T-cell (primary cell): ENCODE results near the gene CIAO3. TPM values are rescaled to one million over a fixed set of nuclear protein-coding genes. Genes with fewer than 3 reads are reported as not detected.

Experiments used
- ATAC-seq, 4 experiments: fragments of 200-7000 bp in 3 of 4; fragments of 150-1000 bp in 1 of 4; cut with Tn5 transposase; replicated peaks in 1 of 4; 1 replicate in 3 of 4; 2 replicates in 1 of 4; pipeline ENCODE4 v1.10.0; 2021; ENCODE audit warnings: moderate library complexity in 3 of 4, mild to moderate bottlenecking in 2 of 4, moderate number of reproducible peaks in 1 of 4
- CTCF ChIA-PET, 2 donors: fragments of 300-600 bp; sonication (Branson Sonifier 250); formaldehyde crosslinking; loops; one replicate each; lab custom pipeline; 2022; ENCODE audit warnings: antibody characterized with exemption in 2 of 2; lab: Charles Lee
- POLR2A ChIA-PET, 2 donors: fragments of 300-600 bp; sonication (Branson Sonifier 250); formaldehyde crosslinking; loops; one replicate each; lab custom pipeline; 2022; ENCODE audit warnings: antibody characterized with exemption in 2 of 2; lab: Charles Lee
- DNase-seq, 35 experiments: peaks; one replicate each; pipeline versions ENCODE4 v3.0.0 to v3.0.0-alpha.2; 2013 to 2023
- H3K27ac ChIP-seq: one replicate; pipeline ENCODE4 v1.5.1; 2013; ENCODE audit warnings: low read length
- H3K27me3 ChIP-seq, 2 experiments: replicated peaks in 1 of 2; 1 replicate in 1 of 2; 2 replicates in 1 of 2; pipeline versions ENCODE4 v1.6.1 to v1.7.0; 2013; ENCODE audit warnings: low read length in 1 of 2, mixed read lengths in 1 of 2; ENCODE audit not compliant: control insufficient read depth in 2 of 2, insufficient read depth in 2 of 2; ENCODE audit errors: extremely low read depth in 1 of 2
- H3K36me3 ChIP-seq, 2 donors: 1 replicate in 1 of 2; 2 replicates in 1 of 2; pipeline versions ENCODE4 v1.6.1 to v1.7.0; 2013; ENCODE audit warnings: low read length in 1 of 2; ENCODE audit not compliant: control insufficient read depth in 2 of 2, insufficient read depth in 1 of 2; ENCODE audit errors: extremely low read depth in 1 of 2
- H3K4me1 ChIP-seq, 2 experiments: 1 replicate in 1 of 2; 2 replicates in 1 of 2; pipeline versions ENCODE4 v1.6.1 to v1.7.0; 2013; ENCODE audit warnings: low read length in 2 of 2, mixed read lengths in 1 of 2; ENCODE audit not compliant: insufficient read depth in 2 of 2, control insufficient read depth in 1 of 2; ENCODE audit errors: extremely low read depth in 1 of 2
- H3K4me3 ChIP-seq, 2 donors: 1 replicate in 1 of 2; 2 replicates in 1 of 2; pipeline versions ENCODE4 v1.5.1 to v1.7.0; 2013; ENCODE audit warnings: mild to moderate bottlenecking in 2 of 2, low read length in 1 of 2, moderate library complexity in 1 of 2; ENCODE audit not compliant: control insufficient read depth in 1 of 2; ENCODE audit errors: extremely low read depth in 1 of 2
- H3K9me3 ChIP-seq: 2 replicates; pipeline ENCODE4 v1.7.0; 2013
- H3K27ac Mint-ChIP-seq, 2 donors: one replicate each; pipeline ENCODE4 v1.8.0; 2020 to 2021; ENCODE audit warnings: mild to moderate bottlenecking in 2 of 2, mixed read lengths in 2 of 2
- H3K27me3 Mint-ChIP-seq, 2 donors: one replicate each; pipeline ENCODE4 v1.8.0; 2021 to 2022; ENCODE audit warnings: mixed read lengths in 2 of 2
- H3K36me3 Mint-ChIP-seq: one replicate; pipeline ENCODE4 v1.8.0; 2021; ENCODE audit warnings: mixed read lengths
- H3K4me1 Mint-ChIP-seq, 3 donors: one replicate each; pipeline ENCODE4 v1.8.0; 2020 to 2022; ENCODE audit warnings: mixed read lengths in 3 of 3, mild to moderate bottlenecking in 1 of 3
- H3K4me3 Mint-ChIP-seq, 3 donors: one replicate each; pipeline ENCODE4 v1.8.0; 2020 to 2022; ENCODE audit warnings: mild to moderate bottlenecking in 3 of 3, mixed read lengths in 3 of 3, moderate library complexity in 3 of 3
- H3K9me3 Mint-ChIP-seq, 3 donors: one replicate each; pipeline ENCODE4 v1.8.0; 2020 to 2022; ENCODE audit warnings: mixed read lengths in 3 of 3
- WGBS: methylation state at CpG from one replicate; pipeline ENCODE4 v1.1.5; 2013; ENCODE audit warnings: missing lambda C conversion rate; ENCODE audit not compliant: insufficient coverage; 5-methylcytosine and 5-hydroxymethylcytosine counted together
- total RNA-seq, 35 experiments: library from RNA in 6 of 35; stranded (reverse) in 6 of 35; fragments of 120-200 nt in 1 of 35; gene quantifications; one replicate each; pipeline versions ENCODE4 v1.2.1 to v1.2.4 and lab custom pipeline; 2013 to 2026

CIAO3 gene
- total RNA-seq, 5 donors from 2014 or later (not counting 1 experiment from before 2014, with no cell fraction given), result 36.2 to 69.1 (median 58.6) TPM

GRCh38 chr16:762595-763268 is 21.9 kb upstream of the CIAO3 start:
- WGBS, result 85% methylated on average over 14 of the region's 17 CpGs
- H3K27me3 Mint-ChIP-seq, result peaks cover 2% of the 10 kb centered on the region in 2 donors
- Histone ChIP-seq H3K9me3 (no peaks in the 10 kb centered on the region), H3K4me1 (no peaks in the 10 kb centered on the region), H3K4me3 (no peak overlapping the region), H3K36me3 (no peaks in the 10 kb centered on the region), H3K27ac (no peak overlapping the region), H3K27me3 (peaks cover 0 to 35% of the 10 kb centered on the region in 2 experiments)
- ChIA-PET POLR2A (no interaction called here), CTCF (no interaction called here)
- H3K4me1 Mint-ChIP-seq, result peaks cover 0 to 3% (median 0%) of the 10 kb centered on the region in 3 donors
- ATAC-seq, result no peak
- H3K4me3 Mint-ChIP-seq, result no peak overlapping the region
- H3K27ac Mint-ChIP-seq, result no peak overlapping the region
- DNase-seq, result no peak
- no peaks in the 10 kb centered on the region for H3K9me3 Mint-ChIP-seq
- no peaks in the 10 kb centered on the region for H3K36me3 Mint-ChIP-seq

- no peak for DNase-seq
- POLR2A ChIA-PET, result no interaction called here
- H3K4me1 ChIP-seq, result no peaks in the 10 kb centered on the region
- H3K9me3 ChIP-seq, result no peaks in the 10 kb centered on the region
- no peak overlapping the region for H3K4me3 ChIP-seq
- no peaks in the 10 kb centered on the region for H3K36me3 Mint-ChIP-seq
- CTCF ChIA-PET, result no interaction called here
- WGBS, result 81% methylated on average over 14 of the region's 22 CpGs
- peaks cover 0 to 6% (median 0%) of the 10 kb centered on the region in 3 donors for H3K4me1 Mint-ChIP-seq
- H3K9me3 Mint-ChIP-seq, result no peaks in the 10 kb centered on the region
- no peak overlapping the region for H3K27ac Mint-ChIP-seq
- H3K27me3 ChIP-seq, result peaks cover 0 to 37% of the 10 kb centered on the region in 2 experiments
- H3K27ac ChIP-seq, result no peak overlapping the region
- H3K27me3 Mint-ChIP-seq, result peaks cover 4 to 5% of the 10 kb centered on the region in 2 donors
- no peak for ATAC-seq
- no peaks in the 10 kb centered on the region for H3K36me3 ChIP-seq
- H3K4me3 Mint-ChIP-seq, result no peak overlapping the region
Measured at GRCh38 chr16:761625-762513, 21.1 kb upstream of the CIAO3 start.

DNA sequence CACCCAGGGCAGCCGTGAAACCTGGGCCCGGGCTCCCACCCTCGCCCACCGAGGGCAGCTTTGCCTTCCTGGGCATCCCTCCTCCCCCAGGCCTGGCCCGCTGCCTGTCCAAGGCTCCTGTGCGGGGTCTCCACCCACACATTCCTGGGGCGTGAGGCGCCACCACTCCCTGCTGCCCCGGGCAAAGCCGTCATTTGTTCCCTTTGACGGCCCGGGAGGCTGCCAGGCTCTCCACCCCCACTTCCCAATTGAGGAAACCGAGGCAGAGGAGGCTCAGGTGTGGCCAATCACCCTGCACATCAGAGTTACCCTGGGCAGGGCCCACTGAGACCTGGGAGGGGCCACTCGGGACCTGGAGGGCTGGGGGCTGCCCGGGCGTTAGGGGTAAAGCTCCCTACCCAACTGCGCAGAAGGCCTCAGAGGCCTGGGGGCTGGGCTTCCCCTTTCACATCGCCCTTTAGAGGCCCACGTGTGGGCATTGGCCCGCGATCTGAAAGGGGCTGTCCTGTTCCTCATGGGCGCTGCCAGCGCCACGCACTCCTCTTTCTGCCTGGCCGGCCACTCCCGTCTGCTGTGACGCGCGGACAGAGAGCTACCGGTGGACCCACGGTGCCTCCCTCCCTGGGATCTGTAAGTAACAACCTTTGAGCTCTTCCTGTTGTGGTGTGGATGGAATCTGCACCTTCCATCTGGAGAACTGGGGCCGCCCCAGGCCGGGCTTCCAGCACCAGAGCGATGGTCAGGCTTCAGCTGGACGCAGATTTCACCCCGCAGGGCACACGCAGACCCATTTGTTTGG is 19.9 kb upstream of the CIAO3 start, which contains the start of gene MSLN:
MSLN (plus strand) TSS at position 190 of the 799 bp plus-strand sequence. CDS start 1,947 bp downstream, outside the sequence.
- Histone ChIP-seq H3K4me1 (no peaks in the 10 kb centered on the region), H3K4me3 (no peak within 1 kb of the TSS), H3K36me3 (no peaks in the 10 kb centered on the region), H3K9me3 (no peaks in the 10 kb centered on the region), H3K27ac (no peak within 1 kb of the TSS), H3K27me3 (peaks cover 0 to 35% of the 10 kb centered on the region in 2 experiments)
- Mint-ChIP-seq H3K36me3 (no peaks in the 10 kb centered on the region), H3K9me3 (peaks cover 0 to 3% (median 0%) of the 10 kb centered on the region in 3 donors), H3K4me3 (no peak within 1 kb of the TSS), H3K4me1 (peaks cover 0 to 6% (median 0%) of the 10 kb centered on the region in 3 donors), H3K27ac (no peak within 1 kb of the TSS), H3K27me3 (peaks cover 8 to 10% of the 10 kb centered on the region in 2 donors)
- ChIA-PET CTCF (no interaction called here), POLR2A (no interaction called here)
- ATAC-seq, result no peak
- WGBS, result 83% methylated on average over 36 of the region's 37 CpGs
- no peak for DNase-seq

DNA sequence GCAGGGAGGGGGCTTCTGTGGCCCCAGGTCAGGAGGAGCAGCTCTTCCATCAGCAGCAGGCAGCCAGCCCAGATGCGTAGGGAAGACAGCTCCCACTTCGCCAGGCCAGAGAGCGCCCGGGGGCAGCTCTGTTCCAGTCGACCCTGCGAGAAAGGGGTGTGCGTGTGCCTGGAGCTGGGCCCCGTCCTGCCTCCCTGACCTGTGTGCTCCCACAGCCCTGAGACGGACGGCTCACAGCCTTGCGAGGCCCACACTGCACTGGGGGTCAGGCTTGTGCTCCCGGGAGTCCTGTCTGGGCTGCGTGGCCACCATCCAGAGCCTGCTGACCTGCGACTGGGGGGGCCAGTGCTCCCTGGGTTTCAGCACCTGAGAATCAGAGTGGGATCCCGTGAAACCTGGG is 19.3 kb upstream of the CIAO3 start:
- whole genome bisulfite sequencing, result 90% methylated on average over 11 of the region's 15 CpGs
- no peaks in the 10 kb centered on the region for H3K9me3 ChIP-seq
- peaks cover 0 to 37% of the 10 kb centered on the region in 2 experiments for H3K27me3 ChIP-seq
- ATAC-seq, result no peak
- Mint-ChIP-seq H3K9me3 (peaks cover 0 to 3% (median 0%) of the 10 kb centered on the region in 3 donors), H3K4me1 (peaks cover 0 to 6% (median 0%) of the 10 kb centered on the region in 3 donors), H3K27ac (no peak overlapping the region), H3K4me3 (no peak overlapping the region), H3K36me3 (no peaks in the 10 kb centered on the region), H3K27me3 (peaks cover 8 to 10% of the 10 kb centered on the region in 2 donors)
- POLR2A ChIA-PET, result no interaction called here
- no peak for DNase-seq
- H3K36me3 ChIP-seq, result no peaks in the 10 kb centered on the region
- H3K4me1 ChIP-seq, result no peaks in the 10 kb centered on the region
- H3K4me3 ChIP-seq, result no peak overlapping the region
- CTCF ChIA-PET, result no interaction called here
- no peak overlapping the region for H3K27ac ChIP-seq

DNA sequence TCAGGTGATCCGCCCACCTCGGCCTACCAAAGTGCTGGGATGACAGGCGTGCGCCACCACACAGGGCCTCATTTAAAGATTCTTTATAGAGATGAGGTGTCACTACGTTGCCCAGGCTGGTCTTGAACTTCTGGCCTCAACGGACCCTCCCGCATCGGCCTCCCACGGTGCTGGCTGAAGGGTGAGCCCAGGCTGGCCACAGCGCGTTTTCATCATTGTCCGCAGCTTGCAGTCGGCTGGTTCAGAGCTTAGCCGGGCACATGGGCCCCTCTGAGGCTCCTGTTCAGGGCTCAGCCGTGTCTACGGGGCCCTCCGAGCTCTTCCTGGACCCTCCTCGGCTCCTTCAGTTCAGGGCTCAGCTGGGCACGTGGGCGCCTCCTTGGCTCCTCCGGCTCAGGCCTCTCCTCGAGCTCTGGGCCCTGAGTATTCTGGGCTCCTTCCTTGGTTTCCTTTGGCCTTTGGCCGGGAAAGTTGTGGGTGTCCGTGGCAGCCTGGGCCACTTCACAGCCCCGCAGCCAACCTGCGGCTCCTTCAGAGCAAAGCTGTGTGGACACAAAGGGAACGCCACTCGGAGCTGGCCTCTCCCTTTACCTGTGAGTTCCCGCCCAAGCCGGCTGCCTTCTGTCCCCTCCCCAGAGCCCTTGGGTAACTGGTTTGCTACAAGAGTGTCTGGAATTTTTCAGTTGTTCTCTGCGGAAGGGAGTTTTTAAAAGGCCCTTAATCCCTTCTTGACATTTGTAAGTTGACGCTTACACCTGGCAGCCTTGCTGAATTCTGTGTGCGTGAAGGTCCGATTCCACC is 18.5 kb upstream of the CIAO3 start:
- 92% methylated on average over 28 of the region's 34 CpGs for WGBS
- DNase-seq (no peak), ATAC-seq (no peak)
- Mint-ChIP-seq H3K4me1 (peaks cover 2 to 6% (median 3%) of the 10 kb centered on the region in 3 donors), H3K27me3 (peaks cover 8 to 10% of the 10 kb centered on the region in 2 donors), H3K4me3 (no peak overlapping the region), H3K36me3 (no peaks in the 10 kb centered on the region), H3K9me3 (peaks cover 0 to 3% (median 0%) of the 10 kb centered on the region in 3 donors), H3K27ac (no peak overlapping the region)
- Histone ChIP-seq H3K4me1 (peaks cover 0 to 4% of the 10 kb centered on the region in 2 experiments), H3K4me3 (no peak overlapping the region), H3K9me3 (no peaks in the 10 kb centered on the region), H3K36me3 (no peaks in the 10 kb centered on the region), H3K27me3 (peaks cover 0 to 35% of the 10 kb centered on the region in 2 experiments), H3K27ac (no peak overlapping the region)
- ChIA-PET POLR2A (no interaction called here), CTCF (no interaction called here)
